NCI-H510A (cell line): ENCODE data around the gene MSLN.

ENCODE experiments used
- DNase-seq: peaks from one replicate; lab custom pipeline; 2025; lab: John Stamatoyannopoulos, UW

Gene MSLN

GRCh38 chr16:723695-724094 is 36.8 kb upstream of the MSLN start:
- DNase-seq = no peak

- no peak for DNase-seq
These were observed 36.1 kb upstream of the MSLN start for GRCh38 chr16:724188-725040.

- no peak for DNase-seq
These were observed 35.5 kb upstream of the MSLN start for GRCh38 chr16:725041-725376.

GRCh38 chr16:725463-726187 is 34.9 kb upstream of the MSLN start:
- no peak for DNase-seq

- DNase-seq = no peak
These were observed 34.4 kb upstream of the MSLN start for GRCh38 chr16:726188-726437.

- no peak for DNase-seq
These were observed 33.9 kb upstream of the MSLN start, which contains the start of the genes CCDC78 and HAGHL for GRCh38 chr16:726438-727290. Gene CCDC78 (minus strand): TSS chr16:726443. CDS start chr16:726367, 76 bp downstream. Gene HAGHL (plus strand): TSS chr16:727106. CDS start chr16:727510, 404 bp downstream.

GRCh38 chr16:727291-727977 is 33.1 kb upstream of the MSLN start:
- no peak for DNase-seq

GRCh38 chr16:728131-728889 is 32.2 kb upstream of the MSLN start:
- peak; percentile 57 for DNase-seq

- no peak for DNase-seq
These were observed 31.4 kb upstream of the MSLN start for GRCh38 chr16:728890-729744.

- no peak for DNase-seq
These were observed 30.5 kb upstream of the MSLN start for GRCh38 chr16:729768-730665.

GRCh38 chr16:730666-731509 is 29.6 kb upstream of the MSLN start:
- DNase-seq = no peak

- no peak for DNase-seq
These were observed 28.2 kb upstream of the MSLN start for GRCh38 chr16:732332-732731.

- no peak for DNase-seq
These were observed 27.6 kb upstream of the MSLN start for GRCh38 chr16:732936-733335.

GRCh38 chr16:733382-734207 is 26.9 kb upstream of the MSLN start:
- DNase-seq = no peak

GRCh38 chr16:734208-734980 is 26.1 kb upstream of the MSLN start:
- DNase-seq = no peak

- no peak for DNase-seq
These were observed 25.3 kb upstream of the MSLN start for GRCh38 chr16:734981-735881.
